IMR-90 (cell line): ENCODE measurements around the gene NFAT5. TPM values are rescaled to one million over a fixed set of nuclear protein-coding genes. Genes with fewer than 3 reads are reported as not detected.

Experiments
- ATAC-seq: fragments of 200-7000 bp; cut with Tn5 transposase; 2 replicates; pipeline ENCODE4 v1.9.1; 2020; ENCODE audit warnings: low read depth, mild to moderate bottlenecking, moderate library complexity
- BruUV-seq: library from RNA; stranded (reverse); fragments of 400-500 nt; replicated peaks from 2 replicates; lab custom pipeline; 2021; lab: Mats Ljungman, UMichigan
- CTCF ChIA-PET: fragments of 300-600 bp; formaldehyde crosslinking; extraction: SDS; loops from one replicate; lab custom pipeline; 2021; ENCODE audit warnings: antibody characterized with exemption; lab: Yijun Ruan, JAX
- POLR2A ChIA-PET: fragments of 300-600 bp; sonication (Branson Sonifier 250); formaldehyde crosslinking; loops from one replicate; lab custom pipeline; 2022; ENCODE audit warnings: antibody characterized with exemption; ENCODE audit not compliant: unreplicated experiment; lab: Charles Lee
- DNase-seq: peaks from one replicate; pipeline ENCODE4 v3.0.0; 2013
- H2AFZ ChIP-seq: replicated peaks from 2 replicates; pipeline ENCODE3; 2013; ENCODE audit warnings: low read length, mild to moderate bottlenecking; ENCODE audit not compliant: poor library complexity
- H2AK5ac ChIP-seq: 2 replicates; pipeline ENCODE4 v1.6.1; 2013; ENCODE audit warnings: low read depth, low read length, inconsistent platforms
- H2AK9ac ChIP-seq: replicated peaks from 2 replicates; pipeline ENCODE3; 2013; ENCODE audit warnings: mild to moderate bottlenecking, low read depth, low read length, moderate library complexity; ENCODE audit not compliant: poor library complexity
- H2BK120ac ChIP-seq: 2 replicates; pipeline ENCODE4 v1.6.1; 2013; ENCODE audit warnings: low read depth, low read length, inconsistent platforms
- H2BK15ac ChIP-seq: 3 replicates; pipeline ENCODE4 v1.6.1; 2013; ENCODE audit warnings: low read depth, low read length, inconsistent platforms
- H2BK20ac ChIP-seq: 2 replicates; pipeline ENCODE4 v1.6.1; 2013; ENCODE audit warnings: low read depth, mild to moderate bottlenecking, inconsistent platforms, low read length, moderate library complexity
- H2BK5ac ChIP-seq: 2 replicates; pipeline ENCODE4 v1.6.1; 2013; ENCODE audit warnings: mild to moderate bottlenecking, low read depth, low read length, inconsistent platforms; ENCODE audit not compliant: poor library complexity, severe bottlenecking
- H3K14ac ChIP-seq: replicated peaks from 2 replicates; pipeline ENCODE4 v1.6.1; 2013; ENCODE audit warnings: low read depth, low read length, inconsistent platforms
- H3K18ac ChIP-seq: 2 replicates; pipeline ENCODE4 v1.6.1; 2013; ENCODE audit warnings: low read depth, low read length, control low read depth
- H3K23ac ChIP-seq: 2 replicates; pipeline ENCODE4 v1.6.1; 2013; ENCODE audit warnings: low read depth, low read length, inconsistent platforms
- H3K27ac ChIP-seq: 2 replicates; pipeline ENCODE4 v1.5.1; 2013; ENCODE audit warnings: mild to moderate bottlenecking, control low read depth, low read length; ENCODE audit not compliant: insufficient read depth
- H3K27me3 ChIP-seq: 2 replicates; pipeline ENCODE4 v1.6.1; 2013; ENCODE audit warnings: low read length; ENCODE audit not compliant: control insufficient read depth, insufficient read depth
- H3K36me3 ChIP-seq: 2 replicates; pipeline ENCODE4 v1.6.1; 2013; ENCODE audit warnings: low read length, mixed read lengths; ENCODE audit not compliant: control insufficient read depth, insufficient read depth
- H3K4ac ChIP-seq: 2 replicates; pipeline ENCODE4 v1.6.1; 2013; ENCODE audit warnings: low read depth, low read length, inconsistent platforms
- H3K4me1 ChIP-seq: 2 replicates; pipeline ENCODE4 v1.6.1; 2013; ENCODE audit warnings: low read length, mixed read lengths; ENCODE audit not compliant: control insufficient read depth, insufficient read depth
- H3K4me2 ChIP-seq: 2 replicates; pipeline ENCODE4 v1.6.1; 2013; ENCODE audit warnings: low read depth, mild to moderate bottlenecking, control low read depth, low read length, moderate library complexity
- H3K4me3 ChIP-seq: 2 replicates; pipeline ENCODE4 v1.5.1; 2013; ENCODE audit warnings: low read depth, mild to moderate bottlenecking, control low read depth, low read length, moderate library complexity; ENCODE audit not compliant: insufficient read depth
- H3K56ac ChIP-seq: 2 replicates; pipeline ENCODE4 v1.6.1; 2013; ENCODE audit warnings: low read length, inconsistent platforms; ENCODE audit not compliant: insufficient read depth; ENCODE audit errors: extremely low read depth
- H3K79me1 ChIP-seq, 2 experiments: 2 replicates each; pipeline ENCODE4 v1.6.1; 2013; ENCODE audit warnings: low read length in 2 of 2, inconsistent platforms in 1 of 2, low read depth in 1 of 2
- H3K9ac ChIP-seq: 2 replicates; pipeline ENCODE4 v1.6.1; 2013; ENCODE audit warnings: low read depth, low read length, control low read depth
- H3K9me1 ChIP-seq: 2 replicates; pipeline ENCODE4 v1.6.1; 2013; ENCODE audit warnings: low read length, inconsistent platforms; ENCODE audit not compliant: insufficient read depth
- H3K9me3 ChIP-seq: 2 replicates; pipeline ENCODE4 v1.6.1; 2013; ENCODE audit warnings: low read length; ENCODE audit not compliant: control insufficient read depth, insufficient read depth
- H4K20me1 ChIP-seq: 2 replicates; pipeline ENCODE4 v1.6.1; 2013; ENCODE audit warnings: low read length, inconsistent platforms; ENCODE audit not compliant: insufficient read depth
- H4K5ac ChIP-seq: 2 replicates; pipeline ENCODE4 v1.6.1; 2013; ENCODE audit warnings: mild to moderate bottlenecking, low read depth, low read length, control low read depth
- H4K8ac ChIP-seq, 2 experiments: 2 replicates each; pipeline ENCODE4 v1.6.1; 2013; ENCODE audit warnings: low read depth in 2 of 2, low read length in 2 of 2, control low read depth in 1 of 2, inconsistent platforms in 1 of 2
- H4K91ac ChIP-seq: 2 replicates; pipeline ENCODE4 v1.6.1; 2013; ENCODE audit warnings: low read depth, low read length, inconsistent platforms; ENCODE audit not compliant: insufficient read depth
- BHLHE40 ChIP-seq: fragments of 150-350 bp; IDR thresholded peaks from 2 replicates; pipeline ENCODE4 v1.6.1; 2016; ENCODE audit warnings: mild to moderate bottlenecking, low read depth, low read length
- CEBPB ChIP-seq: IDR thresholded peaks from 2 replicates; pipeline ENCODE4 v1.6.1; 2012; ENCODE audit warnings: low read depth, low read length, improper control_type of control experiment
- CHD1 ChIP-seq: IDR thresholded peaks from 2 replicates; pipeline ENCODE4 v1.6.1; 2012; ENCODE audit warnings: low read depth, low read length, improper control_type of control experiment
- FOS ChIP-seq: fragments of 150-350 bp; IDR thresholded peaks from 2 replicates; pipeline ENCODE4 v1.6.1; 2016; ENCODE audit warnings: low read depth, low read length
- MAFK ChIP-seq: IDR thresholded peaks from 2 replicates; pipeline ENCODE4 v1.6.1; 2012; ENCODE audit warnings: low read depth, low read length, improper control_type of control experiment
- MAZ ChIP-seq: IDR thresholded peaks from 2 replicates; pipeline ENCODE4 v1.6.1; 2012; ENCODE audit warnings: low read depth, mild to moderate bottlenecking, low read length, improper control_type of control experiment, moderate library complexity, borderline replicate concordance
- MXI1 ChIP-seq: IDR thresholded peaks from 2 replicates; pipeline ENCODE4 v1.6.1; 2012; ENCODE audit warnings: low read depth, mild to moderate bottlenecking, low read length, moderate library complexity, borderline replicate concordance
- NFE2L2 ChIP-seq: fragments of 150-350 bp; IDR thresholded peaks from 2 replicates; pipeline ENCODE4 v1.6.1; 2016; ENCODE audit warnings: low read depth, mild to moderate bottlenecking, low read length
- POLR2A ChIP-seq: IDR thresholded peaks from 2 replicates; pipeline ENCODE4 v1.6.1; 2012; ENCODE audit warnings: mild to moderate bottlenecking, low read depth, low read length
- RAD21 ChIP-seq: IDR thresholded peaks from 2 replicates; pipeline ENCODE4 v1.6.1; 2012; ENCODE audit warnings: low read length, improper control_type of control experiment
- RCOR1 ChIP-seq: IDR thresholded peaks from 2 replicates; pipeline ENCODE4 v1.6.1; 2012; ENCODE audit warnings: mild to moderate bottlenecking, low read length, improper control_type of control experiment; ENCODE audit not compliant: insufficient replicate concordance
- RFX5 ChIP-seq: IDR thresholded peaks from 2 replicates; pipeline ENCODE4 v1.8.0; 2012; ENCODE audit warnings: low read depth, mild to moderate bottlenecking, low read length, moderate library complexity
- SMC3 ChIP-seq: fragments of 150-350 bp; IDR thresholded peaks from 2 replicates; pipeline ENCODE4 v1.6.1; 2016; ENCODE audit warnings: low read depth, mild to moderate bottlenecking, antibody characterized with exemption, low read length, moderate library complexity
- WGBS, 2 experiments: methylation state at CpG; one replicate each; pipeline versions ENCODE4 v1.1.5 to v1.1.7; 2013; ENCODE audit warnings: missing lambda C conversion rate in 2 of 2; ENCODE audit not compliant: insufficient read length in 1 of 2; ENCODE audit errors: extremely low coverage in 2 of 2; 5-methylcytosine and 5-hydroxymethylcytosine counted together
- dilution Hi-C: fragments of 300-500 bp; cut with HindIII; formaldehyde crosslinking; loops from one replicate; pipeline ENCODE4 v1.14.3; 2018; ENCODE audit warnings: low sequenced_read_pairs; ENCODE audit not compliant: unreplicated experiment
- in situ Hi-C: fragments of 300-500 bp; cut with MboI; formaldehyde crosslinking; loops from 3 replicates; pipeline ENCODE4 v1.14.3; 2019; ENCODE audit warnings: low sequenced_read_pairs, inconsistent platforms, mixed read lengths
- intact Hi-C: fragments of 100-400 bp; cut with micrococcal nuclease; formaldehyde crosslinking; loops from 2 replicates; pipeline ENCODE4 v1.10.0; 2022
- polyA plus RNA-seq, 3 experiments: library from polyadenylated mRNA; depleted of rRNA; stranded (reverse); fragments of >200 nt; gene quantifications; 2 replicates each; pipeline ENCODE4 v1.2.3, GENCODE V29; 2012; ENCODE audit warnings: low replicate concordance in 1 of 3
- total RNA-seq: library from RNA; depleted of rRNA; stranded (reverse); fragments of >200 nt; gene quantifications from 2 replicates; pipeline ENCODE4 v1.2.3, GENCODE V29; 2012
- TF ChIP-seq, protein P1 (sequence below): fragments of 150-350 bp; IDR thresholded peaks from 2 replicates; pipeline ENCODE4 v1.6.1; 2016; ENCODE audit warnings: low read depth, mild to moderate bottlenecking, low read length, moderate library complexity, borderline replicate concordance
- TF ChIP-seq, protein P2 (sequence below): conservative IDR thresholded peaks from 2 replicates; pipeline ENCODE4 v1.5.1; 2012; ENCODE audit warnings: mild to moderate bottlenecking, low read depth, low read length, improper control_type of control experiment
- TF ChIP-seq, protein P3 (sequence below): fragments of 150-350 bp; IDR thresholded peaks from 2 replicates; pipeline ENCODE4 v1.6.1; 2017; ENCODE audit warnings: mild to moderate bottlenecking, antibody characterized with exemption, low read length, low read depth

The NFAT5 gene
- total and polyA plus RNA-seq, 2 of the 4 experiments (the other 2 are of a cell fraction) = 10.9 to 20.1 TPM

DNA sequence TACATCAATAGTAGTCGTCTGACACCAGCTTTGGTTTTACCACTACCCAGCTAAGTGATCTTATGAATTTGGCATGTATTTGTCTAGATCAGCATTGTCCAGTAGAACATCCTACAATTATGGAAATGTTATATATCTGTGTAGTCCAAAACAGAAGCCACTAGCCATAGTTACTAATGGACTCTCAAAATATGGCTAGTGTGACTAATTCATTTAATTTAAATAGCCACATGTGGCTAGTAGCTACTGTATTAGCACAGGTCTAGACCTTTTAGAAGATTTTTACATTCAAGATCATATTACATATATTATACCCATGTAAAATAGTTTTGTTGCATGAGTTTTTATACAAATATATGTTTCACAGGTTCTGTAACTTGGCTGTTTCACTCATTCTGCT is 27.0 kb upstream of the NFAT5 start:
- H3K4me1 ChIP-seq = peaks cover 14% of the 10 kb centered on the region
- CTCF ChIA-PET = interaction anchor here (0.6 kb wide), 1 partner anchor 39 kb away, joined by 3 read pairs; no protein-coding TSS in a partner anchor
- H2BK20ac ChIP-seq = no peak overlapping the region
- H4K5ac ChIP-seq = no peak overlapping the region
- whole genome bisulfite sequencing, 2 experiments = no CpG with 5 or more reads among the region's 1 CpG
- no peak for TF ChIP-seq CHD1
- no peak for TF ChIP-seq FOS
- TF ChIP-seq, protein P1, sequence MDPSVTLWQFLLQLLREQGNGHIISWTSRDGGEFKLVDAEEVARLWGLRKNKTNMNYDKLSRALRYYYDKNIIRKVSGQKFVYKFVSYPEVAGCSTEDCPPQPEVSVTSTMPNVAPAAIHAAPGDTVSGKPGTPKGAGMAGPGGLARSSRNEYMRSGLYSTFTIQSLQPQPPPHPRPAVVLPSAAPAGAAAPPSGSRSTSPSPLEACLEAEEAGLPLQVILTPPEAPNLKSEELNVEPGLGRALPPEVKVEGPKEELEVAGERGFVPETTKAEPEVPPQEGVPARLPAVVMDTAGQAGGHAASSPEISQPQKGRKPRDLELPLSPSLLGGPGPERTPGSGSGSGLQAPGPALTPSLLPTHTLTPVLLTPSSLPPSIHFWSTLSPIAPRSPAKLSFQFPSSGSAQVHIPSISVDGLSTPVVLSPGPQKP = no peak
- TF ChIP-seq POLR2A = no peak
- TF ChIP-seq MAZ = no peak
- TF ChIP-seq, protein P2, sequence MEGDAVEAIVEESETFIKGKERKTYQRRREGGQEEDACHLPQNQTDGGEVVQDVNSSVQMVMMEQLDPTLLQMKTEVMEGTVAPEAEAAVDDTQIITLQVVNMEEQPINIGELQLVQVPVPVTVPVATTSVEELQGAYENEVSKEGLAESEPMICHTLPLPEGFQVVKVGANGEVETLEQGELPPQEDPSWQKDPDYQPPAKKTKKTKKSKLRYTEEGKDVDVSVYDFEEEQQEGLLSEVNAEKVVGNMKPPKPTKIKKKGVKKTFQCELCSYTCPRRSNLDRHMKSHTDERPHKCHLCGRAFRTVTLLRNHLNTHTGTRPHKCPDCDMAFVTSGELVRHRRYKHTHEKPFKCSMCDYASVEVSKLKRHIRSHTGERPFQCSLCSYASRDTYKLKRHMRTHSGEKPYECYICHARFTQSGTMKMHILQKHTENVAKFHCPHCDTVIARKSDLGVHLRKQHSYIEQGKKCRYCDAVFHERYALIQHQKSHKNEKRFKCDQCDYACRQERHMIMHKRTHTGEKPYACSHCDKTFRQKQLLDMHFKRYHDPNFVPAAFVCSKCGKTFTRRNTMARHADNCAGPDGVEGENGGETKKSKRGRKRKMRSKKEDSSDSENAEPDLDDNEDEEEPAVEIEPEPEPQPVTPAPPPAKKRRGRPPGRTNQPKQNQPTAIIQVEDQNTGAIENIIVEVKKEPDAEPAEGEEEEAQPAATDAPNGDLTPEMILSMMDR = no peak
- TF ChIP-seq CEBPB = no peak
- TF ChIP-seq RAD21 = no peak
- TF ChIP-seq MXI1 = no peak
- no peak for TF ChIP-seq BHLHE40
- TF ChIP-seq NFE2L2 = no peak
- TF ChIP-seq SMC3 = no peak
- TF ChIP-seq, protein P3, sequence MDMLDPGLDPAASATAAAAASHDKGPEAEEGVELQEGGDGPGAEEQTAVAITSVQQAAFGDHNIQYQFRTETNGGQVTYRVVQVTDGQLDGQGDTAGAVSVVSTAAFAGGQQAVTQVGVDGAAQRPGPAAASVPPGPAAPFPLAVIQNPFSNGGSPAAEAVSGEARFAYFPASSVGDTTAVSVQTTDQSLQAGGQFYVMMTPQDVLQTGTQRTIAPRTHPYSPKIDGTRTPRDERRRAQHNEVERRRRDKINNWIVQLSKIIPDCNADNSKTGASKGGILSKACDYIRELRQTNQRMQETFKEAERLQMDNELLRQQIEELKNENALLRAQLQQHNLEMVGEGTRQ = no peak
- no peak for TF ChIP-seq MAFK
- TF ChIP-seq RFX5 = no peak
- TF ChIP-seq RCOR1 = no peak
- no peak overlapping the region for H3K14ac ChIP-seq
- no peak overlapping the region for H3K18ac ChIP-seq
- H3K4ac ChIP-seq = no peak overlapping the region
- H3K36me3 ChIP-seq = no peaks in the 10 kb centered on the region
- H3K9ac ChIP-seq = no peak overlapping the region
- no peak overlapping the region for H2BK15ac ChIP-seq
- no peaks in the 10 kb centered on the region for H3K27me3 ChIP-seq
- H3K4me3 ChIP-seq = no peak overlapping the region
- dilution Hi-C loops = no loop called here
- in situ Hi-C loops = no loop called here
- H2BK120ac ChIP-seq = no peak overlapping the region
- no peak overlapping the region for H2AFZ ChIP-seq
- H4K91ac ChIP-seq = no peak overlapping the region
- POLR2A ChIA-PET = no interaction called here
- H2AK9ac ChIP-seq = no peak overlapping the region
- no peaks in the 10 kb centered on the region for H3K9me3 ChIP-seq
- DNase-seq (no peak), ATAC-seq (no peak)
- H3K27ac ChIP-seq = no peak overlapping the region
- H3K56ac ChIP-seq = no peak overlapping the region
- no peak overlapping the region for H3K23ac ChIP-seq
- BruUV-seq = no TSS peak
- no peak overlapping the region for H2BK5ac ChIP-seq
- no peak overlapping the region for H3K4me2 ChIP-seq
- peaks cover 0 to 3% of the 10 kb centered on the region in 2 experiments; a peak in 1 of 4 replicates for H3K79me1 ChIP-seq
- peaks cover 9% of the 10 kb centered on the region for H3K9me1 ChIP-seq
- intact Hi-C loops = no loop called here
- H2AK5ac ChIP-seq = no peak overlapping the region
- no peak overlapping the region for H4K8ac ChIP-seq
- H4K20me1 ChIP-seq = no peaks in the 10 kb centered on the region
